DOHH2 (cell line): Measurements from ENCODE around the gene MMP20.

Source experiments
- CTCF ChIP-seq: fragments of 200-600 bp; sonication (generic); IDR thresholded peaks from one replicate; pipeline ENCODE4 v1.5.1; 2014; ENCODE audit warnings: antibody characterized with exemption, mild to moderate bottlenecking, low read depth, low read length; ENCODE audit not compliant: poor library complexity, severe bottlenecking
- EZH2phosphoT487 ChIP-seq: fragments of 200-600 bp; sonication (generic); IDR thresholded peaks from 2 replicates; pipeline ENCODE4 v1.6.1; 2017; ENCODE audit warnings: borderline replicate concordance, mild to moderate bottlenecking, antibody characterized with exemption, low read length, moderate library complexity, mixed read lengths

GRCh38 chr11:102599642-102600261, 25.4 kb downstream of the MMP20 start:
- TF ChIP-seq CTCF, result no peak
- TF ChIP-seq EZH2phosphoT487, result no peak
